GM18873 (cell line): Measurements from ENCODE around the gene VDAC2.
"Not testable (repeated sequence)": the region's sequence is repeated elsewhere in the genome, so short reads cannot be mapped to it uniquely, and the experiment has no call there.

Source experiments
- ATAC-seq: cut with Tn5 transposase; IDR thresholded peaks from one replicate; pipeline ENCODE4 v1.9.1; 2021; ENCODE audit warnings: mild to moderate bottlenecking, moderate library complexity, moderate number of reproducible peaks; ENCODE audit not compliant: unreplicated experiment, low FRiP score

Gene VDAC2

DNA sequence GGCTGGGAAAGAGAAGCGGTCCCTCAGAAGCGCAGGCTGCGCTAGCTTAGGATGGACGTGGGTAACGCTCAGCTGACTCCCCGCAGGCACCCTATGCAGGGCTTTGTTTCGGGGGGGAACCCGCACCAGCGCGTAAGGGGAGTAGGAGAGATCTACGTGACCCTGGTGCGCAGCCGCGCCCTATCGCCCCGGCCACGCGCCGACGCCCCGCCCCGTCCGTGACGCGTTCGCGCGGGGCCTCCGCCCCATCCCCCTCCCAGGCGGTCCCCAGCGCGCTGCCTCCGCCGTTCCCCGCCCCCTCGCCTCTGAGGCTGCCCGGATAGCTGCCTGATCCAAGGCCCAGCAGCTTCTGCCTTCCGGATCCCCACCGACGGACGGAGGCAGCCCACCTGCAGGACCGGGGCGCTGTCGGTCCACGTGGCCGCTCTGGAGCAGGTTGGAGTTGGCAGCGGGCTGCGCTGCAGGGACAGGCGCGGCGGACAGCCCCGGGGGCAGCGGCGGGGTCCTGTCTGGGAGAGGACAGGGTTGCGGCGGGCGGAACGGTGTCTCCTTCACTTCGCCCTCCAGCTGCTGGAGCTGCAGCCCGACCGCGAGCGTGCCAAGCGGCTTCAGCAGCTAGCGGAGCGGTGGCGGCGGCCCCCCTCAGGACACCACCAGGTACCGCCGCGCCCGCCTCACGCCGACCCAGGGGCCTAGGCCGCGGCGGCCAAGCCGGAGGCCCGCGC is at the start of gene VDAC2:
Gene VDAC2, plus strand, starts transcription at position 515 of the 725 bp plus-strand sequence. CDS start 363 bp downstream, outside the sequence.
- ATAC-seq, result peak; percentile 76

- ATAC-seq, result peak; percentile 59
Observed at GRCh38 chr10:75165684-75166622, 44.6 kb upstream of the VDAC2 start.

GRCh38 chr10:75166623-75166972 is 44.0 kb upstream of the VDAC2 start:
- no peak for ATAC-seq

DNA sequence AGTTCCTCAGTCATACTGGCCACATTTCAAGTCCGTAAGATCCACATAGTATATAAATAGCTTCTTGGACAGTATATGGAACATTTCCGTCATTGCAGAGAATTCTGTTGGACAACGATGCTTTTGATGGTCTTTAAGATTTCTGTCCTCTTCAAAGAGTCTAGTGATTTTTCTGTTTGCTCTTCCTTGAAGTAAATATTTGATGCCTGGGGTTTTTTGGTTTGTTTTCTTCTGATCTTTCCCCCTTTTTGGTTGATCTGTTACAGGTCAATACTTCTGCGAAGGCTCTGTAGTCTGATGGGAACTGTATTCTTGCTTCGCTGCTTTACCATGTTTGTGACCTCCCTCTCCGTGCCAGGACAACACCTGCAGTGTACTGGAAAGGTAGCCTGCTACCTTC is 42.3 kb upstream of the VDAC2 start:
- no peak for ATAC-seq

GRCh38 chr10:75170215-75170614 is 40.4 kb upstream of the VDAC2 start:
- no peak for ATAC-seq

DNA sequence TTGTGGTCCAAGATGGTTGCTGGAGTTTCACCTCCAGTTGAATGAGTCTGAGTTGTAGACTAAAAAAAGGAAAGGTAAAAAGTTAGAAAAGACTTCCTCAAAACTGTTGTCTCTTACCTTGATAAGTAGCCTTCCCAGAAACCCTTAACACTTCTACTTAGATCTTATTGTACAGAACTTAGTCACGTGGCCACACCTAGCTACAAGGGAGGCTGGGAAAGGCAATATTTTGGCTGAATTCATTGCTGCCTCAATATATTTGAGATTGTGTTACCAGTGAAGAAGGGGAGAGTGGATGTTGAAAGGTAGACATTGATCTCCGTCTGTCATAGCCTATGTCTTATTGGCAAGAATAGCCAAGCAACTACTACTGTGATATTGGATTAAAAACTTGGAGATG is 35.5 kb upstream of the VDAC2 start:
- no peak for ATAC-seq

- no peak for ATAC-seq
Observed at GRCh38 chr10:75176046-75176445, 34.5 kb upstream of the VDAC2 start.

GRCh38 chr10:75176736-75177135 is 33.9 kb upstream of the VDAC2 start:
- no peak for ATAC-seq

DNA sequence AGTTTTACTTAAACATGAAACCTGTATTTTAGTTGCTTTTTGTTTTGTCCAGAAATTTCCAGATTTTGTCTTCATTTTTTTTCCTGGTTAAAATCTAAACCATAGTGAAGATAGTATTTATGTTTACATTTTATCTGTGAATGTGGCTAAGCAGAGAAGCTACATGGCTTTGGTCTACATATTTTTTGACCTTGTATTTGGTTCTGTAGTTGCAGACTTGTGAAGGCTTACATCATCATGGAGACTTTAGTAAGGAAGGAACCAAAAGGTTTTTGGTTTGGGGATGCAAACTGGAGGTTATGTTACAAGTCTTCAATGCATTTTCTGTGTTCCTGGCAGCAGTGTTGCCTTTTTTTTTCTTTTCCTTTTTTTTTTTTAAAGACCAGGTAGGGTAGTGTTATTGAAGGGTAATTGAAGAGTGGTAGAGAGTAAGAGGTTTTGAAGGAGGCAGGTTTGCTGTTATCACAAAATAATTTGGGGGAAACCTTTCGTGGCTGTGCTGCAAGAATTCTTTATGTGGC is 30.9 kb upstream of the VDAC2 start:
- ATAC-seq, result no peak

GRCh38 chr10:75180592-75180991 is 30.0 kb upstream of the VDAC2 start:
- ATAC-seq, result no peak

DNA sequence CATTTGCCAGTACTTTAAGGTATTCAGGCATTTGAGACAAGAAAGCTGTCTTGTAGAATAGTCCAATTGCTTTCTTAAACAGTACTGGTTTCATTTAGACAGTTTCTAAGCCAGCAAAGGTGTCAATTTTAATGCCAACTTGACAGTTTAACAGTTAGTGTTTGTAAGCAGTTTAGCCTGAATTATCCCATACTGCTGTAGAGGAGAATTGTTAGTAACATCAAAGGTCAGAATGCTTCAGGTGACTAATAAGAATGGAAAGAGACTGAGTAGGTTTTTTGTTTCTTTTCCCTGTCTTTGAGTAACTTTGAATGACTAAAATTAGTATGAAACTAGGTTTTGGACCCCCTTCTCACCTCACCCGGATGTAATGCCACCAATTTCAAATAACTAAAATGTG is 29.5 kb upstream of the VDAC2 start:
- no peak for ATAC-seq

DNA sequence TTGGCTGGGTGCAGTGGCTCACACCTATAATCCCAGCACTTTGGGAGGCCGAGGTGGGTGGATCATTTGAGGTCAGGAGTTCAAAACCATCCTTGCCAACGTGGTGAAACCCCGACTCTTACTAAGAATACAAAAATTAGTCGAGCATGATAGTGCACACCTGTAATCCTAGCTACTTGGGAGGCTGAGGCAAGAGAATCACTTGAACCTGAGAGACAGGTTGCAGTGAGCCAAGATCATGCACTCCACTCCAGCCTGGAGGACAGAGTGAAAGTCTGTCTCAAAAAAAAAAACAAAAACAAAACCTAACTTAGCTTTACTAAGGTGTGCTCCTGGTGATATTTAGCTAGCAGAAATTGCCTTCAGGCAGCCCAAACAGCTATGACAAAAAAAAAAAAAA is 24.3 kb upstream of the VDAC2 start:
- no peak for ATAC-seq

GRCh38 chr10:75187961-75188426 is 22.6 kb upstream of the VDAC2 start:
- no peak for ATAC-seq

GRCh38 chr10:75188522-75188921 is 22.1 kb upstream of the VDAC2 start:
- ATAC-seq, result not testable (repeated sequence)

DNA sequence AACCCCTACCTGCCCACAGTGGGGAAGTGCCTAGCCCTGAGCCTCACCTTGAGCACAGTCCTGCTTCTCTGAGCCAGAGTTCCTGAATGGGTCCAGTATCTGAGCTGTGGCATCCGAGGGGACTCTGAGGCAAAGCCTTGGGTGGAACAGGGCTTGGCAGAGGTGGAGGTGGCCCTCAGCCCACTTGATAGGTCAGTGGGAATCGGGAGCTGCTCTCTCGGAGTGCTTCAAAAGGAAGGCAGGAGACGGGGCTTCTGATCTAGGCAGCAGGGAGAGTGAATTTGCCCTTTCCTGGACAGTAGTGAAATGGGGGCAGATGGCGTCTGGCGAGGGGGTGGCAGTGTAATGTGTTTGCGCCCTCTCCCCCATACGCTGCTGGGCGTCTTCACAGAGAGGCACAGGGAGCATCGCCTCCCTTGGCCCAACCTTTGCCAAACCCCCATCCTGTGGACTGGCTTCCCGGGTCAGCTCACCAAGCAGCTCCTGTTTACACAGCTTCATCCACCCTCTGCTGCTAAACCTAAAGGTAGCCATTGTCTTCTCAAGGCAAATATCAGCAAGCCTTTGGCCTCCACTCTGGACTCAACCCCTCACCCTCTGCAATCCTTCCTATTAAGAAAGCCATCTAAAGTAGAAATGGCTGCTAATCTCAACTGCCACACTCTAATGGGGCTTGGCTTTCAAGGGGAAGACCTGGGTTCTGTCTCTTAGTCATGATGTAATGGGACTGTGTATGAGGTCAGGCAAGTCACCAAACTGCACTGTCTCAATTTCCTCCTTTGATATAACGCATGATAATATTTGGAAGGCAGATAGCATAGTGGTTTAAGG is 21.1 kb upstream of the VDAC2 start:
- no peak for ATAC-seq

DNA sequence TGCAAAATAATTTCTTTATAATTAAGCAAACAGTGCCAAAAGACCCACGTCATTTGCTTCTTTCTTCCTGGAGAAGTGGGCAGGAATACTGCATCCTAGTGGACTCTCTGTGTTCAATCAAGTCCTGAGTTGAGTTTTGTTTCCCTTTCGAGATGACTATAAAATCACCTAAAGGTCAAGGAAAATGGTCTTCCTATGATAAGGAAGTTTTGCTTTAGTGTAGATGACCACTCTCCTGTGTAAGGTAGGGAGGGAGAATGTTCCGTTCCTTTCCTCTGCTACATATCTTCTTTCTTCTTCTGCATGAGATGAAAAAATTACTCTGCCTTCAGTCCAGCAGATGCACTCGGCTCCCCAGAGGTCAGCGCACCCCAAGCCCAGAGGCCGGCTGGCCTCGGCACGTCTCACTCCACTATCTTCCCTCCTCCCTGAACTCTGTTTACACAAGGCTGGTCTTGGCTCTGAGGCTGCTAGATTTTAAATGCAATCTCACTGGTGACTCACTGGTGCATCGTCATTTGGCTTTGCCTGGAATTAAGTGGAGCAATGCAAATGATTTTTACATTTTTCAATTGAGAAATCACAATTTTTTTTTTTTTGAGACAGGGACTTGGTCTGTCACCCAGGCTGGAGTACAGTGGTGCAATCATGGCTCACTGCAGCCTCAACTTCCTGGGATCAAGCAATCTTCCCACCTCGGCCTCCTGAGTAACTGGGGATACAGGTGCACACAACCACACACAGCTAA is 18.6 kb upstream of the VDAC2 start:
- ATAC-seq, result no peak

DNA sequence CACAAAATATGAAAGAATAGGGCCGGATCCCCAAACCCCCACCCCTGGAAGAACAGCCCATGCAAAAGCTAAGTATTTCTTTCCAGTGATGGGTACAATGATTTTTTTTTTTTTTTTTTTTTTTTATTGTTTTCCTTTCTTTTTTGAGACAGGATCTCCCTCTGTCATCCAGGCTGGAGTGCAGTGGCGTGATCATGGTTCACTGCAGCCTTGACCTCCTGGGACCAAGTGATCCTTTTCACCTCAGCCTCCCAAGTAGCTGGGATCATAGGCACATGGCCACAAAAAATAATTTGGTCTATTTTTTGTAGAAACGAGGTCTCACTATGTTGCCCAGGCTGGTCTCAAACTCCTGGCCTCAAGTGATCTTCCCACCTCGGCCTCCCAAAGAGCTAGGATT is 16.0 kb upstream of the VDAC2 start:
- not testable (repeated sequence) for ATAC-seq

DNA sequence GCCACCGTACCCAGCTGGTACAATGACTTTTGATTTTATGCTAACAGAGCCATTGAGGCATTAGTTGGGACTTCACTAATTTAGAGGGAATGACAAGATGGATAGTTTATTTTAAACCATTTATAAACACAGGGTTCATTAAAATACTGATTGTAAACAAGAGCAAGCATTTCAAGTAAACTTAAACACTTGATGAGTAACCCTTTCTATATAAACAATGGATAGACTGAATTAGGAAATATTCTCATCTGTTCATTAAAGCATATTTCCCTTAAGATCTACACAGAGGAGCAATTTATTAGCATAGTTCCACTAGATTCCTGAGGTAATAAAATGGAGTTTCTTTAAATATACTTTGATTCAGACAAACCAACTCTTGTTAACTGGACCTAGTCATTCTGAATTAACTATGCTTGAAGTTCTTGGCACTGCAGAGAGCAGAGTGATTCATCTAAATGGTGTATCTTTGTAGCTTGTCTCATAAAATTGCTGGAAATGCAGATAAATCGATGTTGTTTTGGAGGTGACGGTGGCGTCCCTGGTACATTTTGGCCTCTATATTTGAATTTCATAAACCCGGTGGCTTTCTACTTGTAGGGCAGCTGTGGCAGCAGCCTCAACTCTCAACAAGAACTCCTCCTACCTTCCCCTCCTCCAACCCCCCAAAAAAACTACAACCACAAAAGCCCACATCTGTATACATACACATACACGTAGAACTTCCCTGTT is 15.4 kb upstream of the VDAC2 start:
- no peak for ATAC-seq

DNA sequence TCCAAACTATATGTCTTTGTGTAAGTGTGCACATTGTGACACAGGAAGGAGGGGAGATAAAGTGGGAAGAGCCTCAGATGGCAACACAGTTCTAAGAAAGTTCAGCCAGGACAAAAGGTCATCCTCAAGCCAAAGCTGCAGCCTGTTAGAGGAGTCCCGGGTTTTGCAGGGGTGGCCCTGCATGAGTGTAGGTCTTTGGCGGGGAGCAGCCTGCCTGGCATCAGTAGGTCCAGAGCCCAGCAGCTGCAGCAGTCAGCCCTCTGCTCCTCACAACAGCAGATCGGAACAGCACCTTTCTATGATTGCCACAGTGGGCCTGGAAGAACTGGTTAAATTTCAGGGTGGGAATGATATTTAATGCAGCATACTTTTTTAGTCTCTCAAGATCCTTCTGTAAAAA is 13.5 kb upstream of the VDAC2 start:
- ATAC-seq, result no peak
